GM21723 (cell line): Measurements from ENCODE around the gene ARHGAP26.

Source experiments
- ATAC-seq: cut with Tn5 transposase; IDR thresholded peaks from one replicate; pipeline ENCODE4 v1.9.1; 2021; ENCODE audit warnings: mild to moderate bottlenecking, moderate library complexity; ENCODE audit not compliant: unreplicated experiment

The ARHGAP26 gene

DNA sequence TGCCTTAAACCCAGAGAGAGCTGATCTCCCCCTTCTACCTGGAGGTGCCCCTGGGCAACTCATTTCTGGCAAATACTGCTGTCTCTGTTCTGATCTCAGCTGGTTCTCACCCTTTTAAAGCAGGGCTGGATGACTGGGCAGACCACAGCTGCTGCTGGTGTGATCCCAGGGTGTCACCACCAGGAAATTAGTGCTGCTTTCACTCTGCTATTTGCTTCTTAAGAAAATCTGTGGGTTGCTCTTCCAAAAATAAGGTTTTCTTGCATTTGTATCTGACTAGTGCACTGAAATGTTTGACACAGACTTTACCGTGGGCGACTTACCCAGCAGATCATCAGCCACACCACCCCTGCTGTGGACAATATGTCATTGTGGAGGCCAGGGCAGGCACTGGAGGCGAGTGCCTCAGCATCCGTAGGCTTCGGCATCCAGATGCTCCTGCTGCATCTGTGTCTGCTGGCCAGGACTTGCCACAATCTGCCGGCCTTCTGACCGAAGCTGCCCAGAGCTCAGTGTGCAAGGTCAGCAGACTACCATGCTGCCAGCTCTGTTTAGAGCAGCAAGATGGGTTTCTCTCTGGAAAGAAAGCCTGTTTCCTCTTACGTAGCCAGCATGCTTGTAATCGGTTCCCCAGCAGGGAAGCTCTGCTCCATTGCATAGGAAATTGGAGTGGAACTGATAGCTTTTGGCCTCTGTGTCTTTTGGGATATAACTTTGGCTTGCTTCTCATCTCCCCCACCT, 13.6 kb downstream of the ARHGAP26 start:
- peak; percentile 65 for ATAC-seq

DNA sequence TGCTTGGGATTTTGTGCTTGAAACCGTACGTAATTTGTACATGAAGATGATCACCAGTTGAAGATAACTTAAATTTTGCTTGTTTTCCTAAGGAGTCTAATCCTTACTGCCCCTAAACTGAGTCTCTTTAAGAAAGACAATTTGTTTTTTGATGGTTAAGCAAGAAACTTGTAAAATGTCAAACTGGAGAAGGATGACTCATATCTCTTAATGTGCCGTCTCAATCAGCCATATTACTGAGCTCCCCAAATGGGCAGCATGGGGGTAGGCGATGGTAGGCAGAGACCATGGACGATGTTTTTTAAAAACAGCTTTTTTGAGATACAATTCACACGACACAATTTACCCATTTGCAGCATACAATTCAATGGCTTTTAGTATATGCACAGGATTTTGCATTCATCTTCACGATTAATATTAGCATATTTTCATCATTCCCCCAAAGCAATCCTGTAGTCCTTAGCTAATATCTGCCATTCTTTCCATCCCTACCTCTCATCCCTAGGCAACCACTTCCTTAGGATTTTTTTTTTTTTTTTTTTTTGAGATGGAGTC, 14.3 kb downstream of the ARHGAP26 start:
- no peak for ATAC-seq

DNA sequence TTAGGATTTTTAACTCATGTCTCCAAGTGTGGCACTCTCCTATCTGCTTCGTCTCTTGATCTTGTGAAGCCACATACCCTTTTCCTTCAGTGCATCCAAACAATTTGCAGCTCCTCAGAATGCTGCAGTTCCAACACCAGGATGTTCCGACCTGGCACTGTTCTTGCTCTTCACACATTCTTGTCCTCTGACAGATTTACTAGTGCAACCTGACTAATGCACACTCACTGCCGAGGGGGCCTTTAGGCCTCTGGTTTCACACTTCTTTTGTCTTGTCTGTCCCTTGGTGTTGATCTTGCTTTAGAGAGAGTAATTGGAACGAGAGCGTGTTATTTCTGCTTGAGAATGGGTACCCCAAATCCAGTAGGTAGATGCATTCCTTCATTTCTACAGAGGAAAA, 15.0 kb downstream of the ARHGAP26 start:
- ATAC-seq, result no peak

DNA sequence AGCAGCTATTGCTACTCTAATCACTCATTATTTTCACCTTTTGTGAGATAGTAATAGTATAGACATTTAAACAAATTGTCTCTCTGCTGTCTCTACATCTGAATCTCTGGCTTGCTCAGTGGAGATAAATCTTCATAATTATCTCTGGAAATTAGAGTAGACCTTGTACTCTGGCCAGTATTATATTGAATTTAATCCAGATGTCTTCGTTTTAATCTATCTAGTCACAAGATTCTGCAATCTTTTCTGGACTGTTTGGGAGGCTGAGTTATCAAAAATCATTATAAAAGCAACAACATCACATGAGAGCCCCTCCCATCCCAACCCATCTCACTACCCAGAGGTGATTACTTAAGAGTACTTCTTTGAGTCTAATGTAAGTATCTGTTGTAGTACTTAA, 19.0 kb downstream of the ARHGAP26 start:
- no peak for ATAC-seq

DNA sequence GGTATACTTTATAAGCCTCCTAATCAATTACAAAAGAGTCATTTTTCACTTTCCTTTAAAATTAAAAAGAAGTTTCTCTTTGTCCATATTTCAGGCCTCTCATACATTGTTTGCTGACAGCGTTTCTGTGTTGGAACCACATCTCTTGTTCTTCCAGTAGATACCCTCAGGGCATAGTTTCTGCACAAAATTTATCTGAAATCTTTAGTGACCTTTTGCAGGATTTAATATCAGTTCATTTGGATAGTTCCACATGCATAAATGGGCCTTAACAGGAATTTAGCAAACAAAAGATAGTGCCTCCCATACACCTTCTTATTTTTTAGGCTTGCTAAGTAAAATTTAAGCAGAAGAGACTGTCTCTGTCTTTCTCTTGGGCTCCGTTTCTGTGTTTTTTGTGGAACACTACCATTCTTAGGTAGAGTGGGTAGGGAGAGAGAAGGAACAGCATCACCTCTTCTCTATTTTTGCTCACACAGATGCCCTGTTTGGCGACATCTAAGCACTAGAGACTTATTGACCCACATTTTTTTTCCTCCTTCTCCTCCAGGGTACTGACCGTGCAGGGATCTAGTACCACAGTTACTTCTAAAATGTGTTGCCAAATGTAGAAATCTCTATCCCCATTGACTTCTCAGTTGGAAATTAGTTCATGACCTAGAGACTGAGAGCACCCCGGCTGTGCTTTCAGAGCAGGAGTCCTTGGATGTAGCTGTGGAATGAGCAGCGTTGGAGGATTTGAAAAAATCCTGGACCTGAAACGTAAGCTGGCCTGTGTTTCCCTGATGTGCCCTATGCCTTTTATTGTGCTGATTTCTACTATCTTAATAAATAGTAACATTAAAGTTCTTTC, 22.1 kb downstream of the ARHGAP26 start:
- ATAC-seq, result no peak

DNA sequence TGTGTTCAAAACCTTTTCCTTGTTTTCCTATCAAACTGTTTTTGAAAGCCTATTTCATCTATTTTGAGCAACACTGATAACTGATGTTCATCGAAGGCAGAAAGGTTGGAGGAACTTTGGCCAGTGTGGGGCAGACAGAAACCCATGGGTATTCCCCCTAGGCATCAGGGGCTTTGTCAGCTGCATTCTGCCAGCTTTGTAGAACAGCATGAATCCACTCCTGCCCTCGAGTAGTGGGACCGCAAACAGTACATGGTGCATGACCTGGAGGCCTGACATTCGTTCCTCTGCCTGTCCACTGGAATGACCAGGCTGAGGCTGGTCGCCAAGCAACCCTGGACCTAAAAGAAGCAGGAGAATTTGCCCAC, 22.7 kb downstream of the ARHGAP26 start:
- no peak for ATAC-seq

DNA sequence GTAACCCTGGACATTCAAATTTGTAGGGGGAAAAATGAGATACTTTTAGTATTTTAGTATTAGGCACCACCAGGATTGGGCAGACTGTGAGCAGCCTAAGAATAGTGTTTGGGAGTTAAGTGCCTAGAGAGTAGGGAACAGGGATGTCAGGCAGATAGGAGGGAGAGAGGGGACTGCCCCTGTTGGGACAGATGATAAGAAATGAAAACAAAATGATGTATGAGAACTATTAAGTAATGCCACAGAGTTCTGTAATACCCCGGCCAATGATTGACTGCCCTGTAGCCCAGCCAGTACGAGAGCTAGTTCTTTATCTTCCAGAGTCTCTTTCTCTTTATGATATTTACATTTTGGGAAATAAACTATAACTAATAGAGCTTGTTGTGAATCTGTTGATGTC, 24.4 kb downstream of the ARHGAP26 start:
- ATAC-seq, result no peak

DNA sequence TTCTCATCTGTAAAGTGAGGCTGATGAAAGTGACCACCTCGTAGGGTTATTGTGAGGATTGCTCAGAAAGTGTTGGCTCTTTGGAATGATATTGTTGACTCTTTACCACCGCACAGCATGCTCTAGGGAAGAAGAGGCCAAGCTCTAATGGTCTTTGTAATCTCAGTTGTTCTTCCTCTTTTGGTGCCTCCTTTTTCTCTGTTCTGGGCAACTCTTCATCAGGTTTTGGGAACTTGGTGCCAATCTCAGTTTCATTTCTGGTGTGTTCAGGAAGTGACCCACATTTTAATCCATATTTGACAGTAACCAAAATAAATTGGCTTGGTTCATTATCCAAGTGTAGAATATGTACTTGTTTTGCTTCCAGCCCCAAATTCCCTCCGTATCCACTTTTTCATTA, 25.1 kb downstream of the ARHGAP26 start:
- ATAC-seq, result no peak

DNA sequence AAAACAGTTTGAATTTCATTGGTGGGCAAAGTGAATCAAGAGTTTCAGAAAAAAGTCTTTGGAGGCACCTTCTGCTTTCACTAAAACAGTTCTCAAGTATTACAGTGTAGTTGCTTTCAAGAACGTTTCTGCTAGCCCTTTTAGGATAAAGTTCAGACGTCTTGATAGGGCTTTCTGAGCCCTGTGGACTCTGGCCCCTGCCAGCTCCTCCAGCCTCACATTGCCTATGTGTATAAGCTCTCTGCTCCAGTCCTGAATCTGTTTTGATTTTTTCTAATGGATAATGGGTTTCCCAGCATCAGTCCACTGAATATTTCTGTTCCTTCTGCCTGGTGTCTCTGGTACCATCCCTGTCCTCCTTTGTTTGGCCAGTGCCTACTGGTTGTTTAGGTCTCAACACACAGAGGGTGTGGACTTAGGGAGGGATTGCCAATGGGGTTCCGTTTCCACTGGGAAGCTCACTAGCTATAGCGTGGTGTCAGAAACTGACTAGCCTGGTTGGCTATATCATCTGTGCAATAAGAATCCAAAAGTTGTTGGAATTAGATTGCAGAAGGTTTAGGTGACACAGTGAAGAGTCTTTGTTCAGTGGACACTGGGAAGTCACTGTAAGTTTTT, 26.4 kb downstream of the ARHGAP26 start:
- ATAC-seq, result no peak

DNA sequence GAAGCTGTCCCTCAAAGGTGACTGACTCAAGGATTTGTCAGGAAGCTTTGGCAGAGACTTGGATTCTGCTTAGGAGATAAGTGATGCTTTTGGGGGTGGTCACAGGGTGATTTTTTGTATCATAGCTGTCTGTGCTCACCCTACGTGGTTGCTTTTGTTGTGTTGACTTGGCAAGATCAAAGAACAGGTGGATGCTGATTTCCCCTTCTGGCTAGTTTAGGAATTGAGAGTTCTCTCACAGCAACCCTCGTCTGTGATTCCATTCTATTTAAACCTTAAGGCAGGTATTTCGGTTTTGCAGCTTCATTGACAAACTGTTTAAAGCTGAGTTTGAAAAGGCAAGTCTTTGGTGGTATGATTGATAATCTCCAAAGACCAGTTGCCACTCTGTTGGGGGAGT, 27.2 kb downstream of the ARHGAP26 start:
- ATAC-seq, result no peak

DNA sequence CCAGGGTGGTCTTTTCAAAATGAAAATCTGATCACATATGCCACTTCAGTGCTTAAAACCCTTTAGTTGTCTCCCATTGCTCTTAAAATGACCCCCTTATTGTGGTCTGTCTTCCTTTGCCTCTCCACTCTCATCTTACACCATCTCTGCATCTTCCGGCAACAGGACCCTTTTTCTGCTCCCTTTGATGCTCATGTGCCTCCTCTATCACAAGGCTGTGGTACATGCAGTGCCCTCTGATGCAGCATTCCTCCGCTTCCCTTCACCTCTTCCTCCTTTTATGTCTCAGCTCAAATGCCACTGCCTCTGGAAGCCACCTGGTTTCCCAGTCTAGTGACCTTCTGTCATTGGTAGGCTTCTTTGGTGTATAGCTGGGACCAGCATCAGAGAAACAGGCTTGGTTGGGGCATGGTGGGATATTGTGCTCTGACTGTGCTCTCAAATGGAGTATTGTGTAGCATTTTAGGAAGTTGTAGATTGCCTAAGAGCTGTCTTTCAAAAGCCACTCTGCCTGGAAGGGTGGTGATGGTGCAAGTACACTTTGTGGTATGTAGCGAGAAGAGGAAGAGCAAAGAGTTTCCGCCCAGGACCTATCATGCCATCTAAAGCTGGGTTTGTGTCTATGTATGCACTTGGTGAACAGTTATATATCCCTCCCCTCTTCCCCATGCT, 28.1 kb downstream of the ARHGAP26 start:
- no peak for ATAC-seq

DNA sequence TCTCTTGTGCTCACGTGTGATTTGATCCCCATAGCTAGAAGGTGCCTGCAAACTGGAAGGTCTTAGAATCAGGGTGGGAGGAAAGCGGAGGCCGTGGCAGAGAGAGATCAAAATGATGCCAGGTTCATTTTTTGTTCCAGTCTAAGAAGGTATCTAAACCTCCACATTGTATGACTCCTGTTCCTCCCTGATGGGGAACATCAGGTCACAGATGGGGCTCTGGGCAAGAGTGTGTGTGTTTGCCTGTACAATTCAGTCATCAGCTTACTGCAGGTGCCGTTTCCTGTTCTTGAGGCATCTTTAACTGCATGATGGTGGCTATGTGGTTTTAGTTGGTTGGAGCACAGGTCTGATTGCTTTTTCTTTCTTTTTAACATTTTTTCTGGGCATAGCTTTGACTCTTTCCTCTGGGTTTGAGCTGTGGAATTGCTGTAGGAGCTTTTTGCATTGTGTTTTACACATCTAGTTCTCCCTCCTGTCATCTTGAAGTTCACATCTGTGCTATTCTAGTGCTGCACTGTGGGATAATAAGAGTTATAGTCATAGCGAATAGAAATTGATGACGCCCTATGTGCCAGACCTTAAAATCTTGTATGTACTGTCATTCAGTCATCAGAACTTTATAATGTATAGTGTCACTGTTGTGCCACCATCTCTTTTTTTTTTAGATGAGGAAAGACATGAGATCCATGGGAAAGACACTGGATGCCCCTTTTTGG, 30.8 kb downstream of the ARHGAP26 start:
- peak; percentile 96 for ATAC-seq

DNA sequence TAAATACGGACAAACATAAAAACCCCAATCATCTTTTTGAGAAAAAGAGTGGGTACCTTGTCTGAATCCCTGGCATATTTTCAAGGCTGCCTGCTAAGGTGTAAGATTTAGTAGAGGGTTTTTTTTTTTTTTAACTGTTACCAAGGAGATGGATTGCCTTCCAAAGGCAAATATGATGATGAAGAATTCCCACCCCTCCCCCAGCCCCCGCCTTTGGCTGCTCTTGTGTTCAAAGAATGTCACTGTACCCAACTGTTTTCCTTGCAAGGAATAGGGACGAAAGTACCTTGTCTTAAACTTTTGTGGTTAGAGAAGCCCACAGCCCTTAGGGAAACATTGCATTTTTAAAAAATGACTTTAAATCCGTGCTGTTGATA, 31.3 kb downstream of the ARHGAP26 start:
- ATAC-seq, result no peak

DNA sequence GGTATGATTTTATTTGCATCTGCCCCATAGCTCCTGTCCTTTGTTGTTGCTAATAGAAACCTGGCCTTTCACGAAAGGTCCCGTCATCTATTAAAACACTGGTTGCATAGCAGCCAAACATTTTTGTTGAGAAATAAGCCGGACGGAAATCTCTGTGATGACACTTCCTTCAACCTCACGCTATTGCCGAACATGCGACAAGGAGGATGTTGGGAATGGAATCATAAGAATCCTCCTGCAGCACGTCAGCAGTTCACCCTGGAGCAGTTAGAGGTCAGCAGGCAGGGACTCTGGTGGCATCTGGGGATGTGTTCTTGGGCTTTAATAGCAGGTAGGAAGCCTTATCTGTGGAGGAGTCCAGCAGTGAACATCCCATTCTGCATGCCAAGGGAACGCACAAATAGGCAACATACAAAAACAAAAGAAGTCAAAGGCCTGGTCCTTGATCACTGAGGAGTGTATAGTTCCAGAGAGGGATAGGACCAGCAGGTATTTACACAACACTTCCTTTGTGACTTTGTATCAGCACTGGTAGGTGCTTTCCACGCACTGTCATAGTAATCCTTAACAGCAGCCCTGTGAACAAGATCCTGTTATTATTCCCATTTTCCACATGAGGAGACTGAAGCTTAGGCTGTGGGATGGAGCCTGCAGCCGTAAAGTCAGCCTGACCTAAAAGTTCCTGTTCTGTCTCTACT, 33.4 kb downstream of the ARHGAP26 start:
- no peak for ATAC-seq

DNA sequence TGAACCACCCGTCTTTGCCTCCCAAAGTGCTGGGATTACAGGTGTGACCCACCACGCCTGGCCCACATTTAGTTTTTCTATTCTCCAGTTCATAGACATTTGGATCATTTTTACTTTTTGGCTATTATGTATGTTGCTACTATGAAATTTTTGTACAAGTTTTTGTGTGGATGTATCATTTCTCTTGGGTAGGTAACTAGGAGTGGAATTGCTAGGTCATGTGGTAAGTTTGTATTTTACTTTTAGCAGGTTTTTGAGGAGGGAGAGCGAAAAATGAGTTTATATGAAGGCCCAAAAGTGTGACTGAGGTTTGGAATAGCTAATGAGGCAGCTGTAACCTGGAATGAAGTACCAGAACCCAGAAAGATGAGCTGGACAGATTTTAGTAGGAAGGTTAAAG, 35.2 kb downstream of the ARHGAP26 start:
- no peak for ATAC-seq

DNA sequence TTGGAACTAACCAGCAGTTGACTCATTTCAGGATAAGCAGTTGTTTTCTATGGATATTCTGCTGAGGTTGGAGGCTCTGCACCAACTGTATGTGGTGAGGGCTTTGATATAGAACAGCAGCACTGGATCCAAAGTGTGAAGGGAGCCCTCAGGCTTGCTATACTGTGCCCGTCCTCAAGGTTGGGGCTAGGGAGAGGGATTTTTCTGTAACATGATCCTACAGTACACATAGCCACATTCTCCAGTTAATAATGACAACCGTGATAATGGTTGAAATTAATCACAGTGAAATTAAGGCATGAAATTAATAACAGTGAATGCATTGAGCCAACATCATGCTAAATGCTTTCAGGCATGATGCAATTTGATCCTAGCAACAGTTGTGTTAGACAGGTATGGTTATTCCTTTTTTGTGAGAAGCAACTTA, 36.7 kb downstream of the ARHGAP26 start:
- no peak for ATAC-seq

DNA sequence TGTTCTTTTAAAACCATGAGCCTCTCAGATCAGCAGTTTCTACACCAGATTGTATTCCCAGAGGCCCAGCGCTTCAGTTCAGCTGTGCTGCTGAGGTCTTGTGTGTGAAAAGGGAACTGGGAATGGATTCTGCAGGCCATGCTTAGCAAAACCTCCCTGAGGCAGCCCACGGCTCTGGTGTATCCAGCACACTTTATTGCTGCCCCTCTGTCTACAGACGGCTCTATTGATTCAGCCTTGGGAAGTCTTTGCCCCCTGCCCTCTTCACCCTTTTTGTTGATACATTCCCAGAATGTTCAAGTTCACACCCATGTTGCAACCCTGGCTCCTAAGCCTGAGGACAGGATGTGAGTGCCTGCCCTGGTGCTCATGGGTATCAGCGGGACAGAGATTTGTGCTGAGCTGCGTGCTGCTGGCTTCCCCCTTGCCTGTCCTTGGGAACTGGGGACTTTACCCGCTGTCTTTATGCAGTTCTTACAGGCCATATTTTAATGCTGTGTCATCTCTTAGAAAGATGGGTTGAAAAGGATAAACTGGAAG, 37.3 kb downstream of the ARHGAP26 start:
- peak; percentile 61 for ATAC-seq

DNA sequence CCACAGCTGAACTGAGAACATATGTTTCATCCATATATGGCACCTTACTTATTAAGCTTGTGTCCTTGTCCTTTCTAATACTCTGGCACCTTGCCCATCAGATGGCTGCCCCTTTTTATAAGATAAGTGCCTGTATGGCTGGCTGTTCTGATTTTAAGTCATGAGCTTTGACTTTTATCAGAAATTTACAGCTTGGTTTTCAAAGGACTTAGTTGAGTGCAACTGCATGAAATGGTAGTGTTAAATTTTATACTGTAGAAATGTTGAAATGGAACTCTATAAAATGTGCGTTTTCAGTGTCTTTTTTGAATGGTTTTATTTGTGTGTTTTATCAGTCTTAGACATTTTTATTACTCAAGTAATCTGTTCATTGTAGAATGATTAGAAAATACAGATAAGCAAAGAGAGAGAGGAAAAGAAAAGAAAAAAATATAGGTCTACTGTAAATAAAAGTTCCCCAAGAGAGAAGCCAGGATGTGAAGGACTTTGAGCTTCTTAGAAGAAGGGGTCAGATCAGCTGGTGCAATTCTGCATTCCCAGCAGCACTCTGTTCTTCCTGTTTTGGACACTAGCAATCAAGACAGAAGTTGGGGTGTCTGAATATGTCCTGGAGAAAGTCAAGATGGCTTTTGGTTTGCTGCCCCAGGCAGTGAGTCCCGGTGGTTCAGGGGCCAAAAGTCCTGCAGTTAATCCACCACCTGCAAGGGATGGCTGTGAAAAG, 38.9 kb downstream of the ARHGAP26 start:
- no peak for ATAC-seq

DNA sequence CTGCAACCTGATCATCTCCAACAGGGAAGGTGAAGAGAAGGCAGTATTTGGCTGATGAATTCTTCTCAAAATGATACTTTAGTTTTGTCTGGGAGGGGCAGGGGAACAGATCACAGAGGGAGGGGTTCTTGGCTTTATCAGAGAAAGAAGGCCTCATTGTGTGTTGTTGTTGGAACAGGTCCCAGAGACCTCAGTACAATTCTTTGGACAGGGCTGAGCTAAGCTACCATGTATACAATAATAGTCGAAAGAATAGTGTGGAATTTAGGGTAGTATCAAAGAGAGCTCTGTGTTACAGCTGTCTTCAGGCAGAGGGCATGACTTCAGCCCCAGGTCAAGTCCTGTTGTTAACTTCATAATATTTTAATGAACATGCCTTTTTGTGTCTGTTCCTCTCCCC, 39.9 kb downstream of the ARHGAP26 start:
- no peak for ATAC-seq
